ENCODE data around the gene CDC42SE2.
"Not testable (repeated sequence)": the region's sequence is repeated elsewhere in the genome, so short reads cannot be mapped to it uniquely, and the experiment has no call there.

Gene CDC42SE2

DNA sequence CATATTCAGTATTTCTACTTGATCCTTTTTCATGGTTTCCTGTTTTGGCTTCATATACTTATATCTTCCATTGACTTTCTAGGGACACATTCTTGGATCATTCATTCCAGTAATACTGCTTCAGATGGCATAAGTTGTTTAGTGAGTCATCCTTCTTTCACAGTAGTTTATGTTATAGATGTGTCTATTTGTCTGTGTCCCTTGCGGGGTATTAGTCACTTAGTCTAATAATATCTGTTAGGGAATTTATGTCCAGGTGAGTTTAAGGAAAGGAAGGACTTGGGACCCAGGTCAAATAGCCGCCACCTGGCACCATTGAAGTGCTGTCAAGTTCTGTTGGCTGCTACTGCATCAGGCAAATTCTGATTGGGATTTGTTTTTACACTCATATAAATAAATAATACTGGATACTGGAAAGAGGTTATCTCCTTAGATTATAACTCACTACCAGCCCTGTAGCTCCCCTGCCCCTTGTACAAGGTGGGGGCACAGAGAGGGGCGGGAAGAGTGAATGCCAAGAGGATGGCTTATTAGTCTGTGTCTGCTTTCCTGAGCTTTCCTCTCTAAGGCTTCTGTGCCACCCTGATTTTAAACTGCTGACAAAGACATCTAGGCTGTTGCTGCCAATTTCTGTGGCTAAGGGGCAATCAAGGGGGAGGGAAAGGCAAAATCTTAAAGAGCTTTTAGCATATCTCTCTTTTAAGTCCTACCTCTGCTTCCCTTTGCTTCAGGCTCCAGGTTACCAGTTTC lies 64.9 kb downstream of the CDC42SE2 start:
- no peak for DNase-seq

DNA sequence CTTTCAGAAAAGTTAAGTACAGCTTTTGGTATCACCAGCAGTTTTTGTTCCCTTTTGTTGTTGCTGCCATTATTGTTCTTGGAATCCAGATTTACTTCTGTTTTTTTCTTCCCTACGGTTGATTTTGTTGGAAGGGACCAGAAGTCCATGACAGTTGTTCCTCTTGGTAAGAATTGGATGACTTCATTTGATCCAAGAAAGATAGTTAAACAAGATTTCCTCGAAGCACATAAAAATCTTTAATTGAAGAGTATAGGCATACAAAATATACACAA lies 65.4 kb downstream of the CDC42SE2 start:
- no peak for DNase-seq

DNA sequence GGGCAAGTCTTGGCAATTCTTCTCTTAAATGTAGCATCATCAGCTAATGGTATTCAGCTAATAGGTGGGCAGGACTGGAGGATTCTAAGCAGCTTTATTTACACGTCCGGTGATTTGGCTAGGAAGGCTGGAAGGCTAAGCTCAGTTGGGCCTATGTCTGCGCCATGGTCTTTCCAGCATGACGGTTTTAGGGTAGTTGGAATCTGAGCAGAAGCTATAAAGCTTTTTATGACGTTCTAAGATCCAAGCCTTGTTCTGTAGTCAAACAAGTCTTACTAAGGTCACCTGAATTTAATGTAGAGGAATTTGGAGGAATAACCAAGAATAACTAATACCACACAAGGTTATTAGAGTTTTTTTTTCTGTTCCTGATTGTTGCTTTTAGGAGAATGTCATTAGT lies 66.2 kb downstream of the CDC42SE2 start:
- DNase-seq = no peak

DNA sequence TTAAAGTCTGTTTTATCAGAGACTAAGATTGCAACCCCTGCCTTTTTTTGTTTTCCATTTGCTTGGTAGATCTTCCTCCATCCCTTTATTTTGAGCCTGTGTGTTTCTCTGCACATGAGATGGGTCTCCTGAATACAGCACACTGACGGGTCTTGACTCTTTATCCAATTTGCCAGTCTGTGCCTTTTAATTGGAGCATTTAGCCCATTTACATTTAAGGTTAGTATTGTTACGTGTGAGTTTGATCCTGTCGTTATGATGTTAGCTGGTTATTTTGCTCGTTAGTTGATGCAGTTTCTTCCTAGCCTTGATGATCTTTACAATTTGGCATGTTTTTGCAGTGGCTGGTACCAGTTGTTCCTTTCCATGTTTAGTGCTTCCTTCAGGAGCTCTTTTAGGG lies 71.9 kb downstream of the CDC42SE2 start:
- not testable (repeated sequence) for DNase-seq

DNA sequence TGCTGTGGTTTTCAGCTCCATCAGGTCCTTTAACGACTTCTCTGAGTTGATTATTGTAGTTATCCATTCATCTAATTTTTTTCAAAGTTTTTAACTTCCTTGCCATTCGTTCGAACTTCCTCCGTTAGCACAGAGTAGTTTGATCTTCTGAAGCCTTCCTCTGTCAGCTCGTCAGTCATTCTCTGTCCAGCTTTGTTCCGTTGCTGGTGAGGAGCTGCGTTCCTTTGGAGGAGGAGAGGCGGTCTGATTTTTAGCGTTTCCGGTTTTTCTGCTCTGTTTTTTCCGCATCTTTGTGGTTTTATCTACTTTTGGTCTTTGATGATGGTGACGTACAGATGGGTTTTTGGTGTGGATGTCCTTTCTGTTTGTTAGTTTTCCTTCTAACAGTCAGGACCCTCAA lies 72.9 kb downstream of the CDC42SE2 start:
- not testable (repeated sequence) for DNase-seq

DNA sequence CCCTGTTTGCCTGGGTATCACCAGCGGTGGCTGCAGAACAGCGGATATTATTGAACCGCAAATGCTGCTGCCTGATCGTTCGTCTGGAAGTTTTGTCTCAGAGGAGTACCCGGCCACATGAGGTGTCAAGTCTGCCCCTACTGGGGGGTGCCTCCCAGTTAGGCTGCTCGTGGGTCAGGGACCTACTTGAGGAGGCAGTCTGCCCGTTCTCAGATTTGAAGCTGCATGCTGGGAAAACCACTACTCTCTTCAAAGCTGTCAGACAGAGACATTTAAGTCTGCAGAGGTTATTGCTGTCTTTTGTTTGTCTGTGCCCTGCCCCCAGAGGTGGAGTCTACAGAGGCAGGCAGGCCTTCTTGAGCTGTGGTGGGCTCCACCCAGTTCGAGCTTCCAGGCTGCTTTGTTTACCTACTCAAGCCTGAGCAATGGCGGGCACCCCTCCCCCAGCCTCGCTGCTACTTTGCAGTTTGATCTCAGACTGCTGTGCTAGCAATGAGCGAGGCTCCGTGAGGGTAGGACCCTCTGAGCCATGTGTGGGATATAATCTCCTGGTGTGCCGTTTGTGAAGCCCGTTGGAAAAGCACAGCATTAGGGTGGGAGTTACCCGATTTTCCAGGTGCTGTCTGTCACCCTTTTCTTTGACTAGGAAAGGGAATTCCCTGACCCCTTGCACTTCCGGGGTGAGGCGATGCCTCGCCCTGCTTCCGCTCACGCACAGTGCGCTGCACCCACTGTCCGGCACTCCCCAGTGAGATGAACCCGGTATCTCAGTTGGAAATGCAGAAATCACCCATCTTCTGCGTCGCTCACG lies 73.6 kb downstream of the CDC42SE2 start:
- not testable (repeated sequence) for DNase-seq

DNA sequence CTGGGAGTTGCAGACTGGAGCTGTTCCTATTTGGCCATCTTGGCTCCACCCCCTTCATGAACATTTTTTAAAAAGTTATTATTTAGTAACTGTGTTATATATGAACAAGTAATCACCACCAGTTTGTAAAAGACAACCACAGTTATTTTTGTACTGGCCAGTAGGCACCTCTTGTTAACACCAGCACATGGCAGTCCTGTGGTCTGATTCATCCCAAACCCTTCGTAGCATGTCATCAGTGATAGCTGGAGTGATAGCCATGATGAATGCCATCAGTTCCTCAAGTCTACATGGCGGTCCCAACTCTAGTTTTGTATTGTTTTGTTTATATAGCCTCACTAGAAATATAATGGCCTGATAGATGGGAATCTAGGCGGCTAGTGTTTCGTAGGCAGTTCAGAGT lies 74.2 kb downstream of the CDC42SE2 start:
- DNase-seq = no peak

DNA sequence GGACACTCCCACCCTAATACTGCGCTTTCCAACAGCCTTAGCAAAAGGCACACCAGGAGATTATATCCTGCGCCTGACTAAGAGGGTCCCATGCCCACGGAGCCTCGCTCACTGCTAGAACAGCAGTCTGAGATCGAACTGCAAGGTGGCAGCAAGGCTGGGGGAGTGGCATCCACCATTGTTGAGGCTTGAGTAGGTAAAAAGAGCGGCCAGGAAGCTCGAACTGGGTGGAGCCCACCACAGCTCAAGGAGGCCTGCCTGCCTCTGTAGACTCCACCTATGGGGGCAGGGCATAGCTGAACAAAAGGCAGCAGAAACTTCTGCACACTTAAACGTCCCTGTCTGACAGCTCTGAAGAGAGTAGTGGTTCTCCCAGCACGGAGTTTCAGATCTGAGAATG lies 80.4 kb downstream of the CDC42SE2 start:
- not testable (repeated sequence) for DNase-seq

DNA sequence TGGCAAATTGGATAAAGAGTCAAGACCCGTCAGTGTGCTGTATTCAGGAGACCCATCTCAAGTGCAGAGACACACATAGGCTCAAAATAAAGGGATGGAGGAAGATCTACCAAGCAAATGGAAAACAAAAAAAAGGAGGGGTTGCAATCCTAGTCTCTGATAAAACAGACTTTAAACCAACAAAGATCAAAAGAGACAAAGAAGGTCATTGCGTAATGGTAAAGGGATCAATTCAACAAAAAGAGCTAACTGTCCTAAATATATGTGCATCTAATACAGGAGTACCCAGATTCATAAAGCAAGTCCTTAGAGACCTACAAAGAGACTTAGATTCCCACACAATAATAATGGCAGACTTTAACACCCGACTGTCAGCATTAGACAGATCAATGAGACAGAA lies 82.4 kb downstream of the CDC42SE2 start:
- not testable (repeated sequence) for DNase-seq

DNA sequence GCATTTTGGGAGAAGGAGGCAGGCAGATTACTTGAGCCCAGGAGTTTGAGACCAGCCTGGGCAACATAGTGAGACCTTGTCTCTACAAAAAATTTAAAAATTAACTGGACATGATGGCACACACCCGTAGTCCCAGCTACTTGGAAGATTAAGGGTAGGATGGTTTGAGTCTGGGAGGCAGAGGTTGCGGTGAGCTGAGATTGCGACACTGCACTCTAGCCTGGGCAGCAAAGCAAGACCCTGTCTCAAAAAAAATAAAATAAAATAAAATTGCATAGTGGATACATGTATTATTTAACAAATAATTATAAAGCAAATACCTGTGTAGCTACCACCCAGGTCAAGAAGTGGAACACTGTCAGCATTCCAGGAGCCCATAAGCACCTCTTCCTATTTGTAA lies 90.1 kb downstream of the CDC42SE2 start:
- DNase-seq = no peak

DNA sequence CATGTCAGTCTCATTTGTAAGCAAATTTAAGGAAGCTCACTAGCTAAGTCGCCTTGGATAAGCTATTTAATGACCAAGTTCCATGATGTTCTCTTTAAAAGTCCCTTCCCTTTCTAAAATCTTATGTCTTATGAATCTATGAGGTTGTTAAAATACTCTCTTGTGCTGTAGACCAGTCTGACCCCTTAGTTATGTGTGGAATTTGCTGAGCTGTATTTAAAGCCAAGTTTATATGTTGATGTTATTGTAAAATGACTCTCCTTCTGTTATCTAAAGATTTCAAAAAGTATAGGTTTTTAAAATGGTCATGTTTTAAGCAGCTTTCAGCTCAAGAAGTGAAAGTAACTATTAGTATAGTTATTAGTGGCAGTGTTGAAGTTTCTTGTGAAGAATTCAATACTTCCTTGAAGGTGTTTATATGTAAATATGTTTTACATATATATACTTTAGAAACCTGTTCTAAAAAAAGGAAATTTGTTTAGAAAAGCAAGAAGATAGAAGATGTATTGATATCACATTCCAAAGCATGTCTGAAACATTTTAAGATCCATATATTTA lies 92.2 kb downstream of the CDC42SE2 start:
- no peak for DNase-seq

DNA sequence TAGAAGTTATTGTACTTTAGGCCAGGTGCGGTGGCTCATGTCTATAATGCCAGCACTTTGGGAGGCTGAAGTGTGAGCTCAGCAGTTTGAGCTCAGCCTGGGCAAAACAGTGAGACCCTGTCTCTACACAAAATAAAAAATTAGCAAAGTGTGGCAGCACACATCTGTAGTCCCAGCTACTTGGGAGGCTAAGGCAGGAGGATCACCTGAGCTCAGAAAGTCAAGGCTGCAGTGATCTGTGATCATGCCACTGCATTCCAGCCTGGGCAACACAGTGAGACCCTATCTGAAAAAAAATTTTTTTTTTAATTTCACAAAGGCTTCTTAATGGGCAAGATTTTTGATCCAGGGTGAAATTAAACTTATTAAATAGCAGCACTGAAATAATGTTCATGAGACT lies 92.8 kb downstream of the CDC42SE2 start:
- no peak for DNase-seq

DNA sequence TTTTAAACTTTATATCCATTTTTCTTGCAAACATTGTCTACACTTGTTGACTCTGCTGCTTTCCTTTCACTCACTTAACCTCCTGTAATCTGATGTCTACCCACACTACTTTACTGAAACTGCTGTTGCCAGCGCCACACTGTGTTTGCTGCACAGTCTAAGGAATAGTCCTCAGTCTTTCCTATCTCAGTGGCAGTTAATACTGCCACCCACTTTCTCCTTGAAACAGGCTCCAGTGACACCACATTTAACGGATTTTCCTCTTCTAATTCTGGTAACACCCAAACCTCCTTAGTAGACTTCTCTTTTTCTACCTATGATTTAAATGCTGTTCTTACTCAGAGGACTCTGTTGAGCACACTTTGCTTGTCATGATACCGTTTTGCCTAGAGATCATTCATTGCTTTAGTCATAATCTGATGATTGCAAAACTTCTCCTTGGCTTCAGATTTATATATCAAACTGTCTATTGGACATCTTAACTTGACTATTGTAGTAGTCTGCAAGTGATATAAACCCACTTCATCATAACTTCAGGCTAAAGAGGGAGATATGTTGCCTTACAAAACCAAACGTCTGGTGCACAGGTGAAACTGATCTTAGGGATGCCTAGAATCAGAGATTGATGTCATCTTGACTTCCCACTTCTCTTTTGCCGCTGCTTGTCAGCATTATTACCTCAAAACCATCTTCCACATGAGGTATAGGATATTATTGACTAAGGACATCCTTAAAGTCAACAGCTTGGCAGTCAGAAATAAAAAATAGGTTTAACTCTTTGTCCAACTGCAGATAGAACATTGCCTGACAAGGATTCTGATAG lies 94.1 kb downstream of the CDC42SE2 start:
- DNase-seq = peak; percentile 33

DNA sequence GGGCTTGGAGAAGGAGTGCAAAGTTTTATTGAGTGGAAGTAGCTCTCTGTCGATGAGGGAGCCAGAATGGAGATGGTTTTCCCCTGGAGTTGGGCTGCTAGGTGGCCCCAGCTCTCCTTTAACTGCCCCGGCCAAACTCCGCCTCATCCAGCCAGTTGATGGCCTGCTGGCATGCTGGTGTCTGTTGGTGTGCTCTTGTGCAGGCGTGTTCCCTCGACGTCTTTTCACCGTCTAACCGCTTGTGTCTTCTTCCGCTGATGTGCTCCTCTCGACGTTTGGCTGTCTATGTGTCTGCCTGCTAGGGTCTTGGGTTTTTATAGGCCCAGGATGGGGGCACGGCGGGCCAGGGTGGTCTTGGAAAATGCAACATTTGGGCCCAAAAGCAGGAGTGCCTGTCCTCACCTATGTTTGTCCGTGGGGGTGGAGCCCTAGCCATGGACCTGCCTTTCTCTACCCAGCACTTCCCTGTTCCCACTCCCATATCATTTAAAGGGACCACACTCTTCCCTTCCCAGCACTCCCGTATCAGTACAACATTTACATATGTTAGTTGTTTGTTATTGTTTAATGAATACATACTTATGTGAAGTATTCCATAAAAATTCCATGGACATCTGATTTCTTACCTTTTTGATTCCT lies 97.9 kb downstream of the CDC42SE2 start:
- no peak for DNase-seq

DNA sequence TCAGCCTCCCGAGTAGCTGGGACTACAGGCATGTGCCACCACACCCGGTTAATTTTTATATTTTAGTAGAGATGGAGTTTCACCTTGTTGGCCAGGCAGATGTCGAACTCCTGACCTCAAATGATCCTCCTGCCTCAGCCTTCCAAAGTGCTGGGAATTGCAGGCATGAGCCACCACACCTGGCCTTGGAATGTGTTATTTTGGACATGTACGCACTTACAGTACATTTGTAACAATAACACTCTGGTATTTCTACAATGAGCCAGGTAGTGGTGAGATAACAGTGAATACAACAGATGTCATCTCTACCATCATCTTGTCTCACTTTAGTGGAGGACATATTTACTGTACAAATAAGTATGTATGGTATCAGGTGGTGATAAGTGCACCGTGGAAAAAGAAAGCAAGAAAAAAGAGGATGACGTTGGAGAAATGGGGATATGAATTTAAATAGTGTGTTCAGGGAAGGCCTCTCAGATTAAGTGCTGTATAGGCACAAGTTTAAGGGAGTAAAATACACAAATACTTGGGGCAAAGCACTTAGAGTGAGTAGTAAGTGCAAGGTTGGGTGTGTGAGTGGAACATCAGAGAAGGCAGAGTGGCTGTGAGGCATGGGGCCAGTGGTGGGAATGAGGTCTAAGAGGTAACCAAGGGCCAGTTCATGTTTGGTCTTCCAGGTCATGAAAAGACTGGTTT lies 100.1 kb downstream of the CDC42SE2 start:
- DNase-seq = no peak

DNA sequence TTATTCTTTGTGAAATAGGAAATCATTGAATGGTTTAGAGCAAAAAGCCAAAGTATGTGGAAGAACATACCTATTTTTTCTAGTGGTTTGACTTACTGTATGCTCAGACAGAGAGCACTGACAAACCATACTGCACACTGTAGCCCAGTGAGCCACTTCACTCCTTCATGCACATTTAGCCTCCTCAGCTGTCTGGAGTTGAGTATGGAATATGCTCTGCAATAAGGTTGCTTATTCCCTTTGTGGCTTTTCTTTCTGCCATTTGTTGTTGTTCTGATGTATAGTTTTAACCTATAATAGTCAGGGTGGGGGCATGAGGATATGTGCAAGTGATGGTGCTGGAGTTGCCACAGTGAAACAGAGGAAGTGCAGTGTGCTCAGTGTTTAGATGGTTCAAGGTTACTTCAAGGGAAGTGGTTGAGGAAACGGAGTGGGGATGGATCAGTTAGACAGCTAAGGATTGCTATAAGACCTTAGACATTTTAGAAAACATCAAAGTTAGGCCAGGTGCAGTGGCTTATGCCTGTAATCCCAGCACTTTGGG lies 100.7 kb downstream of the CDC42SE2 start:
- DNase-seq = no peak

DNA sequence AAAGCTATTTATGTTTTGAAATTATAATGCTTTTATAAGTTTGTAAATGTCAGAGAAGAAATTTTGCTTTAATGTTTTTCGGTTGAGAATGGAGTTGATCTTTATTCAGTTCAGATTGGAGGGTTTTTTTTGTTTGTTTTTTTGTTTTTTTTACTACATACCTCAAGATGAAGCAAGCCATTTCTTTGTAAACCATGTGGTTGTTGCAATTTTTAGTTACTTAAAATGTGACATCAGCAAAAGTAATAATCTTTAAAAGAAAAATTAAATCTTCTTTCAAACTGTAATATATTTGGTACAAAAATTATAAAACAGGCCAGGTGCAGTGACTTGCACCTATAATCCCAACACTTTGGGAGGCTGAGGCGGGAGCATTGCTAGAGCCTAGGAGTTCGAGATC lies 102.6 kb downstream of the CDC42SE2 start:
- DNase-seq = no peak

DNA sequence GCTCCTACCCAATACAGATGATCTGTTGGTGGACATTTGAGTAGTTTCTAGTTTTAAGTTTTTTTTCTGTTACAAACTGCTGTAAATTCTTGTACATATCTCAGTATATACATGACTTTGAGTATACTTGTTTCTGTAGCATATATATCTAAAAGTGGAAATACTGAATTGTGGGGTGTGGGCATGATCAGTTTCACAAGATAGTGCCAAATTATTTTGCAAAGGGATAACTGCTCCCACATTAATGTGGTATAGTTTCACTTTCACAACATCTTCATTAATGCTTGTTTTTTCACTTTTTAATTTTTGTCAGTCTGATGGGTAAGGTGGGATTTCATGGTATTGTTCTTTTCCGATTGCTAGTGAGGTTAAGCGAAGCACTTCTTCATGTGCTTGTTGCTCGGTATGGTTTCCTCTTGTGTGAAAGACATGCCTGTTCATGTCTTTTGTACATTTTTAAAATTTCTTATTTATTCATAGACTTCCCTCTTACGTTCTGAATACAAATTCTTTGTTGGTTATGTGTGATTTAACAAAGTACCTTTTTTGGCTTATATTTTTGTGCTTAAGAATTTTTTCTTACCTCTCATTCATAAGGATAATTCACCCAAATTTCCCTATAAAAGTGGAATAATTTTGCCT lies 103.5 kb downstream of the CDC42SE2 start:
- DNase-seq = no peak

DNA sequence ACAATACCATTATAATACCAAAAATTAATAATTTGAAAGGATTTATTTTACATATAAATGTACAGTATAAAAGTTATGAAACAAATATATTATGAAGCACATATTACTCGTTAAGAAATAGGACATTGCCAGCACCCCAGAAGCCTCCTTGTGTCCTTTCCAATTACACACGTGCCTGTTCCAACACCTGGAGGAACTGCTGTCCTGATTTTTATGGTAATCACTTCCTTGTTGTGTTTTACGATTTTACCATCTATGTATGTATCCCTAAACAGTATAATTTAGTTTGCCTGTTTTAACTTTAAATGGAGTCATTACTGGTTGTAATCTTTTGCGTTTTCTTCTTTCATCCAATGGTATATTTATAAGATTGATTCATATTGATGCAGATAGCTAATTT lies 105.0 kb downstream of the CDC42SE2 start:
- no peak for DNase-seq

DNA sequence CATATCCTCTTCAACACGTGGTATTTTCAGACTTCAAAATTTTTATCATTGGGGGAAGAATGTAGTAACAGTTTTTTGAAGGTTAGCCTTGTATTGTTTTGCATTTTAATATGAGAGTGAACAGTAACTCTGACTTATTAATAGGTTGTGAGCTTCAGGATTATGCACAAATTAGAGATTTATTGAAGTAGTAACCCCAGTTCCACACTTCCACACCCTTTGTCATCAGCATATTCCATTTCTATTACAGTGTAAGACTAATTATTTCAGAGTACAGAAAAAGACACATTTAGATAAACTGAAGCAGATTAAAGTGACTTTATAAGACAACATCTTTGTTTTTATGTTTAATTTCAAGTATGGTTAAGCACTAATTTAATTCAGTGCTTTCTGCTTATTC lies 105.7 kb downstream of the CDC42SE2 start:
- no peak for DNase-seq

DNA sequence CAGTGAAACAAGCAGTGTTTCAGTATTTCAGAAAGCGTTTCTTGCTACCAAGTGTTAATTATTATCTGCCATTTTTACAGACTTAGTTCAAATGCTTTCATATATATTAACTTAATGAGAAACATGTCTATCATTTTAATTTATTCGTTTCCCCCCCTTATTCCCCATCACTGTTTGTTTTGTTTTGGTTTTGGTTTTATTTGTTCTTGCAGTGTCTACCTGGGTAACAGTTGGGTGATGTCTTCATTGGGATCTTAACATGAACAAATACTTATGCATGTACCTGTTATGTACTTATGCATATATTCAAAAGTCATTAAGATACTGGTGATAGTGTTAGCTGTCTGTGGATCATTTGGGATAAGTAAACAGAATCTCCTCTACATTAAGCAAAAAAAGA lies 108.0 kb downstream of the CDC42SE2 start:
- no peak for DNase-seq

DNA sequence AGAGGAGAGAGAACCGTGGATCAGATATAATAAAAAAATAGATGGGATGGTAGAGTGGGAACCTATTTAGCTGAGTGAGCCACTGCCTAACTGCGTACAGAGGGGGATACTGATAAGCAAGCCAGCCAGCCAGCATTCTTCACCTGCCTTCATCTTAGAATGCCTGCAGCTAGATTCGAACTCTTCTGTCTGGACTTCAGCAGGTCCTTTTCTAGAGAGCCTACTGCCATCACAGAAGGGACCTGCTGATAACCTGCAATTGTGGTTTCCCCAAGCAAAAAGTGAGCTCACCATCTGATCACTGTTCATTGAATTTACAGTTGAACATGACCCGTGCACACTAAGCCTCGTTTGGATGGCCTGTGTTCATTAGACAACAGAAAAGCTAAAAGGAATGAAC lies 109.4 kb downstream of the CDC42SE2 start:
- no peak for DNase-seq
